B cell (primary cell): ENCODE data around the gene HOXD8. TPM values are rescaled to one million over a fixed set of nuclear protein-coding genes. Genes with fewer than 3 reads are reported as not detected.

Source experiments
- ATAC-seq: fragments of 200-7000 bp; cut with Tn5 transposase; one replicate; pipeline ENCODE4 v1.10.0; 2021; ENCODE audit warnings: low read depth, mild to moderate bottlenecking, moderate number of reproducible peaks, moderate library complexity
- CTCF ChIA-PET: fragments of 350-600 bp; sonication (Branson Sonifier 250); formaldehyde crosslinking; loops from one replicate; lab custom pipeline; 2021; ENCODE audit warnings: antibody characterized with exemption, inconsistent platforms; lab: Charles Lee
- POLR2A ChIA-PET: fragments of 350-600 bp; sonication (Branson Sonifier 250); formaldehyde crosslinking; loops from one replicate; lab custom pipeline; 2021; ENCODE audit warnings: antibody characterized with exemption; lab: Charles Lee
- DNase-seq: peaks from one replicate; pipeline ENCODE4 v3.0.0; 2013
- H2AFZ ChIP-seq: 2 replicates; pipeline ENCODE4 v1.6.1; 2012; ENCODE audit warnings: mild to moderate bottlenecking, low read depth, low read length; ENCODE audit not compliant: insufficient read depth, poor library complexity, severe bottlenecking
- H3K27ac ChIP-seq, 2 donors: 1 replicate in 1 of 2; 2 replicates in 1 of 2; pipeline ENCODE4 v1.5.1; 2012 to 2013; ENCODE audit warnings: low read length in 2 of 2, mild to moderate bottlenecking in 2 of 2, moderate library complexity in 1 of 2
- H3K27me3 ChIP-seq, 4 experiments: fragments of 200-600 bp in 1 of 4; sonication (generic) in 1 of 4; replicated peaks in 1 of 4; 1 replicate in 2 of 4; 2 replicates in 2 of 4; pipeline versions ENCODE4 v1.6.1 to v1.7.0; 2013 to 2016; ENCODE audit warnings: low read length in 3 of 4, mild to moderate bottlenecking in 2 of 4, mixed read lengths in 1 of 4, moderate library complexity in 1 of 4; ENCODE audit not compliant: insufficient read depth in 4 of 4, control insufficient read depth in 3 of 4; ENCODE audit errors: control extremely low read depth in 1 of 4
- H3K36me3 ChIP-seq, 2 experiments: replicated peaks in 1 of 2; 1 replicate in 1 of 2; 2 replicates in 1 of 2; pipeline versions ENCODE4 v1.6.1 to v1.7.1; 2013; ENCODE audit warnings: low read length in 1 of 2; ENCODE audit not compliant: insufficient read depth in 2 of 2, control insufficient read depth in 1 of 2; ENCODE audit errors: control extremely low read depth in 1 of 2, extremely low read depth in 1 of 2
- H3K4me1 ChIP-seq, 2 donors: fragments of 200-600 bp in 1 of 2; sonication (generic) in 1 of 2; 1 replicate in 1 of 2; 2 replicates in 1 of 2; pipeline versions ENCODE4 v1.5.1 to v1.6.1; 2013 to 2017; ENCODE audit warnings: low read length in 2 of 2; ENCODE audit not compliant: control insufficient read depth in 2 of 2, insufficient read depth in 2 of 2
- H3K4me2 ChIP-seq: replicated peaks from 2 replicates; pipeline ENCODE3; 2012; ENCODE audit warnings: mild to moderate bottlenecking, low read depth, low read length; ENCODE audit not compliant: poor library complexity, severe bottlenecking
- H3K4me3 ChIP-seq, 5 experiments: fragments of 200-600 bp in 1 of 5; sonication (generic) in 1 of 5; 1 replicate in 3 of 5; 2 replicates in 2 of 5; pipeline versions ENCODE4 v1.5.1 to v1.7.0; 2011 to 2016; ENCODE audit warnings: low read length in 4 of 5, mild to moderate bottlenecking in 4 of 5, low read depth in 2 of 5, control low read depth in 1 of 5, moderate library complexity in 1 of 5; ENCODE audit not compliant: insufficient read depth in 1 of 5; ENCODE audit errors: control extremely low read depth in 1 of 5, extremely low read depth in 1 of 5
- H3K79me2 ChIP-seq: fragments of 200-600 bp; sonication (generic); one replicate; pipeline ENCODE4 v1.6.0; 2016; ENCODE audit warnings: low read length; ENCODE audit not compliant: control insufficient read depth, insufficient read depth
- H3K9ac ChIP-seq: fragments of 200-600 bp; sonication (generic); 2 replicates; pipeline ENCODE4 v1.6.1; 2017; ENCODE audit warnings: mild to moderate bottlenecking, low read length, moderate library complexity
- H3K9me3 ChIP-seq, 3 donors: one replicate each; pipeline versions ENCODE4 v1.6.1 to v1.7.1; 2013; ENCODE audit warnings: low read length in 2 of 3; ENCODE audit not compliant: control insufficient read depth in 2 of 3, insufficient read depth in 1 of 3; ENCODE audit errors: control extremely low read depth in 1 of 3
- H4K20me1 ChIP-seq: 2 replicates; pipeline ENCODE4 v1.6.0; 2012; ENCODE audit warnings: mild to moderate bottlenecking, low read length; ENCODE audit not compliant: insufficient read depth, control insufficient read depth, poor library complexity, severe bottlenecking
- H3K27ac Mint-ChIP-seq: one replicate; pipeline ENCODE4 v1.8.0; 2021; ENCODE audit warnings: mixed read lengths
- H3K27me3 Mint-ChIP-seq: one replicate; pipeline ENCODE4 v1.8.0; 2021; ENCODE audit warnings: mixed read lengths
- H3K4me1 Mint-ChIP-seq: one replicate; pipeline ENCODE4 v1.8.0; 2021; ENCODE audit warnings: mixed read lengths
- H3K4me3 Mint-ChIP-seq: one replicate; pipeline ENCODE4 v1.8.0; 2021; ENCODE audit warnings: mixed read lengths
- H3K9me3 Mint-ChIP-seq: one replicate; pipeline ENCODE4 v1.8.0; 2022; ENCODE audit warnings: mixed read lengths; ENCODE audit not compliant: insufficient read depth
- CTCF ChIP-seq: fragments of 200-600 bp; IDR thresholded peaks from one replicate; pipeline ENCODE4 v1.8.0; 2022; ENCODE audit warnings: antibody characterized with exemption, mild to moderate bottlenecking
- EZH2 ChIP-seq: IDR thresholded peaks from 2 replicates; pipeline ENCODE4 v1.6.1; 2012; ENCODE audit warnings: borderline replicate concordance, low read depth, mild to moderate bottlenecking, moderate library complexity, low read length; ENCODE audit not compliant: insufficient read depth, poor library complexity, severe bottlenecking
- WGBS: methylation state at CpG from one replicate; pipeline ENCODE4 v1.1.5; 2013; ENCODE audit warnings: missing lambda C conversion rate; ENCODE audit not compliant: insufficient coverage; 5-methylcytosine and 5-hydroxymethylcytosine counted together
- intact Hi-C: fragments of 100-400 bp; cut with micrococcal nuclease; formaldehyde crosslinking; loops from one replicate; pipeline ENCODE4 v1.10.0; 2022
- polyA plus RNA-seq: library from polyadenylated mRNA; depleted of rRNA; stranded (reverse); fragments of >200 nt; gene quantifications from 2 replicates; pipeline ENCODE4 v1.2.3, GENCODE V29; 2012
- total RNA-seq, 2 donors: library from RNA; stranded (reverse); fragments of 120-200 nt in 1 of 2; gene quantifications; 1 replicate in 1 of 2; 2 replicates in 1 of 2; pipeline versions ENCODE4 v1.2.3 to v1.2.4, GENCODE V29; 2013 to 2022

Gene HOXD8
- total and polyA plus RNA-seq, 2 donors (not counting 1 experiment from before 2014, with no cell fraction given), result not detected

GRCh38 chr2:176175709-176176607, 46.5 kb downstream of the HOXD8 start:
- H4K20me1 ChIP-seq, result no peaks in the 10 kb centered on the region
- no peaks in the 10 kb centered on the region for H3K79me2 ChIP-seq
- H3K27me3 ChIP-seq, result peaks cover 0 to 80% (median 58%) of the 10 kb centered on the region in 4 experiments
- no peak overlapping the region for H3K4me2 ChIP-seq
- no peak overlapping the region for H3K27ac ChIP-seq
- H3K9ac ChIP-seq, result no peak overlapping the region
- ChIA-PET POLR2A (no interaction called here), CTCF (no interaction called here)
- no peak overlapping the region for H3K4me3 ChIP-seq
- no peak for ATAC-seq
- 6% methylated on average over 1 of the region's 7 CpGs for WGBS
- H3K27ac Mint-ChIP-seq, result no peak overlapping the region
- peaks cover 82% of the 10 kb centered on the region for H3K27me3 Mint-ChIP-seq
- H3K4me1 ChIP-seq, result peaks cover 4 to 12% of the 10 kb centered on the region in 2 donors
- H3K9me3 Mint-ChIP-seq, result no peaks in the 10 kb centered on the region
- no peak overlapping the region for H3K4me3 Mint-ChIP-seq
- TF ChIP-seq CTCF (no peak), EZH2 (no peak)
- intact Hi-C loops, result no loop called here
- no peak overlapping the region for H2AFZ ChIP-seq
- DNase-seq, result no peak
- peaks cover 0 to 23% (median 0%) of the 10 kb centered on the region in 3 donors for H3K9me3 ChIP-seq
- no peaks in the 10 kb centered on the region for H3K36me3 ChIP-seq
- peaks cover 9% of the 10 kb centered on the region for H3K4me1 Mint-ChIP-seq

- POLR2A ChIA-PET, result no interaction called here
- 11% methylated on average over 10 of the region's 12 CpGs for WGBS
- intact Hi-C loops, result no loop called here
- TF ChIP-seq CTCF, result no peak
- TF ChIP-seq EZH2, result no peak
- ATAC-seq (no peak), DNase-seq (no peak)
- Mint-ChIP-seq H3K4me3 (no peak overlapping the region), H3K27ac (no peak overlapping the region), H3K9me3 (no peaks in the 10 kb centered on the region), H3K4me1 (peaks cover 9% of the 10 kb centered on the region), H3K27me3 (peaks cover 82% of the 10 kb centered on the region)
- Histone ChIP-seq H3K4me2 (peak overlapping the region; percentile 30), H3K4me3 (no peak overlapping the region), H3K27me3 (peaks cover 0 to 66% (median 58%) of the 10 kb centered on the region in 4 experiments), H3K36me3 (no peaks in the 10 kb centered on the region), H4K20me1 (no peaks in the 10 kb centered on the region), H3K9ac (no peak overlapping the region), H2AFZ (no peak overlapping the region), H3K4me1 (peaks cover 4 to 12% of the 10 kb centered on the region in 2 donors), H3K79me2 (no peaks in the 10 kb centered on the region), H3K9me3 (peaks cover 0 to 11% (median 0%) of the 10 kb centered on the region in 3 donors), H3K27ac (no peak overlapping the region)
- CTCF ChIA-PET, result no interaction called here
Observed at GRCh38 chr2:176177580-176178037, 48.1 kb downstream of the HOXD8 start.
